GM18526 (cell line): ENCODE data around the gene B3GALT5.

Source experiments
- POLR2A ChIP-seq: IDR thresholded peaks from 3 replicates; pipeline ENCODE4 v1.6.1; 2011; ENCODE audit not compliant: insufficient read length; ENCODE audit errors: extremely low read depth

B3GALT5 gene

GRCh38 chr21:39720126-39720778 lies 107.5 kb downstream of the B3GALT5 start:
- TF ChIP-seq POLR2A, result no peak

DNA sequence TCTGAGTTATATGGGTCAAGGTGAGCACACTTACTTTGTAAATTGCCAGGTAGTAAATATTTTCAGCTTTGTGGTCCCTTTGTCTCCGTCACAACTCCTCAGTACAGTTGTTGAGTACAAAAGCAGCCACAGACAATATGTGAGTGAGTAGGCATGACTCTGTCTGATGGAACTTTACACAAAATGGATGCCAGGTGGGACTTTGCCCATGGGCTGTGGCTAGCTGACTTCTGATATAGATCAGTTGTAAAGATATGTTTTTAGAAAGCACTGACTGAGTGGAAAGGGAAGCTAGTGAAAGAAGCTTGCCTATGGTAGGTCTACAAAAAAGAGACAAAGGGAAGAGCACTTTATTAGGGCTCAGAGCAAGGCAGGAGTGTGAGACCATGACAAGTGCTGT lies 109.1 kb downstream of the B3GALT5 start:
- no peak for TF ChIP-seq POLR2A
